Neural cell (in vitro differentiated cells): Measurements from ENCODE around the gene LY6G5C. TPM values are rescaled to one million over a fixed set of nuclear protein-coding genes. Genes with fewer than 3 reads are reported as not detected.

Experiments
- H2AFZ ChIP-seq: fragments of 200-600, 300-800 bp; sonication (generic), shearing (Covaris generic); 2 replicates; pipeline ENCODE4 v1.6.0; 2014; ENCODE audit warnings: low read depth, mild to moderate bottlenecking, antibody characterized with exemption, low read length, moderate library complexity
- H3F3A ChIP-seq: fragments of 200-600 bp; shearing (Covaris generic); 2 replicates; pipeline ENCODE4 v1.6.1; 2016; ENCODE audit warnings: mild to moderate bottlenecking, moderate library complexity, mixed read lengths, antibody characterized with exemption, low read length; ENCODE audit not compliant: insufficient read depth, poor library complexity, severe bottlenecking
- H3K27ac ChIP-seq: fragments of 200-600, 300-800 bp; sonication (generic), shearing (Covaris generic); 2 replicates; pipeline ENCODE4 v1.5.1; 2014; ENCODE audit warnings: mild to moderate bottlenecking, low read length, moderate library complexity
- H3K27me3 ChIP-seq: fragments of 300-800, 200-600 bp; sonication (generic), shearing (Covaris generic); 2 replicates; pipeline ENCODE4 v1.6.0; 2014; ENCODE audit warnings: mild to moderate bottlenecking, low read depth, low read length, moderate library complexity; ENCODE audit not compliant: insufficient read depth
- H3K36me3 ChIP-seq: fragments of 300-800, 200-600 bp; sonication (generic), shearing (Covaris generic); 2 replicates; pipeline ENCODE4 v1.5.1; 2014; ENCODE audit warnings: mild to moderate bottlenecking, antibody characterized with exemption, low read length, moderate library complexity; ENCODE audit not compliant: insufficient read depth
- H3K4me2 ChIP-seq: fragments of 300-800, 200-600 bp; sonication (generic), shearing (Covaris generic); 2 replicates; pipeline ENCODE4 v1.6.0; 2014; ENCODE audit warnings: mild to moderate bottlenecking, low read length
- H3K4me3 ChIP-seq: fragments of 300-800, 200-600 bp; sonication (generic), shearing (Covaris generic); 2 replicates; pipeline ENCODE4 v1.5.1; 2014; ENCODE audit warnings: mild to moderate bottlenecking, low read length, moderate library complexity
- H3K79me2 ChIP-seq: fragments of 200-600 bp; shearing (Covaris generic); replicated peaks from 2 replicates; pipeline ENCODE4 v1.6.0; 2014; ENCODE audit warnings: mild to moderate bottlenecking, low read length, moderate library complexity; ENCODE audit not compliant: insufficient read depth
- H3K9ac ChIP-seq: fragments of 300-800, 200-600 bp; sonication (generic), shearing (Covaris generic); 2 replicates; pipeline ENCODE4 v1.6.1; 2016; ENCODE audit warnings: mild to moderate bottlenecking, low read length, mixed read lengths
- H3K9me2 ChIP-seq: fragments of 200-600 bp; shearing (Covaris generic); 2 replicates; pipeline ENCODE4 v1.6.1; 2016; ENCODE audit warnings: mild to moderate bottlenecking, low read length, mixed read lengths; ENCODE audit not compliant: insufficient read depth
- H3K9me3 ChIP-seq: fragments of 200-600, 300-800 bp; sonication (generic), shearing (Covaris generic); 2 replicates; pipeline ENCODE4 v1.6.1; 2016; ENCODE audit warnings: mild to moderate bottlenecking, mixed run types, low read length, moderate library complexity, mixed read lengths
- H4K20me1 ChIP-seq: fragments of 200-600 bp; shearing (Covaris generic); 2 replicates; pipeline ENCODE4 v1.6.1; 2016; ENCODE audit warnings: mild to moderate bottlenecking, mixed run types; ENCODE audit not compliant: insufficient read depth
- EP300 ChIP-seq: fragments of 450-650 bp; conservative IDR thresholded peaks from 2 replicates; pipeline ENCODE4 v1.6.1; 2014; ENCODE audit warnings: antibody characterized with exemption, mild to moderate bottlenecking, moderate library complexity; ENCODE audit not compliant: poor library complexity, severe bottlenecking
- EZH2 ChIP-seq: fragments of 200-600, 300-800 bp; shearing (Covaris generic), sonication (generic); IDR thresholded peaks from 2 replicates; pipeline ENCODE4 v1.6.1; 2014; ENCODE audit warnings: antibody characterized with exemption, low read length, borderline replicate concordance, mild to moderate bottlenecking; ENCODE audit not compliant: insufficient read depth, poor library complexity, severe bottlenecking
- MXI1 ChIP-seq: fragments of 450-650 bp; conservative IDR thresholded peaks from 2 replicates; pipeline ENCODE4 v1.6.1; 2014; ENCODE audit warnings: antibody characterized with exemption, mild to moderate bottlenecking; ENCODE audit not compliant: poor library complexity, severe bottlenecking
- POLR2AphosphoS5 ChIP-seq: IDR thresholded peaks from 2 replicates; pipeline ENCODE4 v1.6.1; 2012
- RAD21 ChIP-seq: fragments of 450-650 bp; conservative IDR thresholded peaks from 2 replicates; pipeline ENCODE4 v1.6.1; 2014; ENCODE audit warnings: antibody characterized with exemption, mild to moderate bottlenecking, moderate library complexity
- SMC3 ChIP-seq: fragments of 450-650 bp; conservative IDR thresholded peaks from 2 replicates; pipeline ENCODE4 v1.6.1; 2014; ENCODE audit warnings: antibody characterized with exemption, mild to moderate bottlenecking, moderate library complexity; ENCODE audit not compliant: poor library complexity
- TAF1 ChIP-seq: IDR thresholded peaks from 2 replicates; pipeline ENCODE4 v1.6.1; 2012; ENCODE audit warnings: low read depth
- polyA plus RNA-seq: library from polyadenylated mRNA; depleted of rRNA; stranded (reverse); fragments of >200 nt; gene quantifications from 2 replicates; pipeline ENCODE4 v1.2.3, GENCODE V29; 2014
- TF ChIP-seq, protein P1 (sequence below): IDR thresholded peaks from 2 replicates; pipeline ENCODE4 v1.6.1; 2012; ENCODE audit warnings: borderline replicate concordance
- TF ChIP-seq, protein P2 (sequence below): fragments of 450-650 bp; IDR thresholded peaks from 2 replicates; pipeline ENCODE4 v1.5.1; 2014; ENCODE audit warnings: antibody characterized with exemption, mild to moderate bottlenecking, moderate library complexity; ENCODE audit not compliant: poor library complexity, severe bottlenecking

The LY6G5C gene
- polyA plus RNA-seq, 1 donor from 2014 or later, result 13.4 TPM

GRCh38 chr6:31657406-31658157 is 23.3 kb downstream of the LY6G5C start:
- Histone ChIP-seq H3K27ac (no peak overlapping the region), H3K79me2 (peaks cover 21% of the 10 kb centered on the region)

GRCh38 chr6:31655349-31656237 is 25.3 kb downstream of the LY6G5C start, which contains the start of gene APOM:
APOM (plus strand) TSS chr6:31655894; CDS start chr6:31655967, 73 bp downstream.
- Histone ChIP-seq H3F3A (peaks cover 3% of the 10 kb centered on the region), H3K9me3 (no peaks in the 10 kb centered on the region), H3K79me2 (peaks cover 26% of the 10 kb centered on the region), H3K27ac (no peak within 1 kb of the TSS), H3K9ac (no peak within 1 kb of the TSS), H3K36me3 (no peaks in the 10 kb centered on the region), H3K9me2 (no peaks in the 10 kb centered on the region), H3K4me2 (no peak within 1 kb of the TSS), H3K4me3 (no peak within 1 kb of the TSS), H4K20me1 (no peaks in the 10 kb centered on the region), H3K27me3 (no peaks in the 10 kb centered on the region), H2AFZ (no peak within 1 kb of the TSS)
- TF ChIP-seq RAD21 (no peak), MXI1 (no peak), POLR2AphosphoS5 (no peak), SMC3 (no peak), EP300 (no peak), EZH2 (no peak), TAF1 (no peak)
- TF ChIP-seq, protein P1, sequence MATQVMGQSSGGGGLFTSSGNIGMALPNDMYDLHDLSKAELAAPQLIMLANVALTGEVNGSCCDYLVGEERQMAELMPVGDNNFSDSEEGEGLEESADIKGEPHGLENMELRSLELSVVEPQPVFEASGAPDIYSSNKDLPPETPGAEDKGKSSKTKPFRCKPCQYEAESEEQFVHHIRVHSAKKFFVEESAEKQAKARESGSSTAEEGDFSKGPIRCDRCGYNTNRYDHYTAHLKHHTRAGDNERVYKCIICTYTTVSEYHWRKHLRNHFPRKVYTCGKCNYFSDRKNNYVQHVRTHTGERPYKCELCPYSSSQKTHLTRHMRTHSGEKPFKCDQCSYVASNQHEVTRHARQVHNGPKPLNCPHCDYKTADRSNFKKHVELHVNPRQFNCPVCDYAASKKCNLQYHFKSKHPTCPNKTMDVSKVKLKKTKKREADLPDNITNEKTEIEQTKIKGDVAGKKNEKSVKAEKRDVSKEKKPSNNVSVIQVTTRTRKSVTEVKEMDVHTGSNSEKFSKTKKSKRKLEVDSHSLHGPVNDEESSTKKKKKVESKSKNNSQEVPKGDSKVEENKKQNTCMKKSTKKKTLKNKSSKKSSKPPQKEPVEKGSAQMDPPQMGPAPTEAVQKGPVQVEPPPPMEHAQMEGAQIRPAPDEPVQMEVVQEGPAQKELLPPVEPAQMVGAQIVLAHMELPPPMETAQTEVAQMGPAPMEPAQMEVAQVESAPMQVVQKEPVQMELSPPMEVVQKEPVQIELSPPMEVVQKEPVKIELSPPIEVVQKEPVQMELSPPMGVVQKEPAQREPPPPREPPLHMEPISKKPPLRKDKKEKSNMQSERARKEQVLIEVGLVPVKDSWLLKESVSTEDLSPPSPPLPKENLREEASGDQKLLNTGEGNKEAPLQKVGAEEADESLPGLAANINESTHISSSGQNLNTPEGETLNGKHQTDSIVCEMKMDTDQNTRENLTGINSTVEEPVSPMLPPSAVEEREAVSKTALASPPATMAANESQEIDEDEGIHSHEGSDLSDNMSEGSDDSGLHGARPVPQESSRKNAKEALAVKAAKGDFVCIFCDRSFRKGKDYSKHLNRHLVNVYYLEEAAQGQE, result no peak
- TF ChIP-seq, protein P2, sequence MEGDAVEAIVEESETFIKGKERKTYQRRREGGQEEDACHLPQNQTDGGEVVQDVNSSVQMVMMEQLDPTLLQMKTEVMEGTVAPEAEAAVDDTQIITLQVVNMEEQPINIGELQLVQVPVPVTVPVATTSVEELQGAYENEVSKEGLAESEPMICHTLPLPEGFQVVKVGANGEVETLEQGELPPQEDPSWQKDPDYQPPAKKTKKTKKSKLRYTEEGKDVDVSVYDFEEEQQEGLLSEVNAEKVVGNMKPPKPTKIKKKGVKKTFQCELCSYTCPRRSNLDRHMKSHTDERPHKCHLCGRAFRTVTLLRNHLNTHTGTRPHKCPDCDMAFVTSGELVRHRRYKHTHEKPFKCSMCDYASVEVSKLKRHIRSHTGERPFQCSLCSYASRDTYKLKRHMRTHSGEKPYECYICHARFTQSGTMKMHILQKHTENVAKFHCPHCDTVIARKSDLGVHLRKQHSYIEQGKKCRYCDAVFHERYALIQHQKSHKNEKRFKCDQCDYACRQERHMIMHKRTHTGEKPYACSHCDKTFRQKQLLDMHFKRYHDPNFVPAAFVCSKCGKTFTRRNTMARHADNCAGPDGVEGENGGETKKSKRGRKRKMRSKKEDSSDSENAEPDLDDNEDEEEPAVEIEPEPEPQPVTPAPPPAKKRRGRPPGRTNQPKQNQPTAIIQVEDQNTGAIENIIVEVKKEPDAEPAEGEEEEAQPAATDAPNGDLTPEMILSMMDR, result no peak

More at GRCh38 chr6:31657406-31658157, 23.3 kb downstream of the LY6G5C start:
- peak overlapping the region; percentile 29 for H3K4me3 ChIP-seq
- H3K9me3 ChIP-seq, result no peaks in the 10 kb centered on the region
- H3K4me2 ChIP-seq, result no peak overlapping the region
- no peaks in the 10 kb centered on the region for H3K36me3 ChIP-seq
- no peak overlapping the region for H2AFZ ChIP-seq
- H3F3A ChIP-seq, result peaks cover 3% of the 10 kb centered on the region
- H4K20me1 ChIP-seq, result no peaks in the 10 kb centered on the region
- no peaks in the 10 kb centered on the region for H3K9me2 ChIP-seq
- H3K27me3 ChIP-seq, result no peaks in the 10 kb centered on the region
- no peak for TF ChIP-seq SMC3
- TF ChIP-seq, protein P2, result no peak
- TF ChIP-seq EP300, result no peak
- no peak for TF ChIP-seq RAD21
- no peak for TF ChIP-seq EZH2
- TF ChIP-seq POLR2AphosphoS5, result no peak
- TF ChIP-seq TAF1, result no peak
- no peak overlapping the region for H3K9ac ChIP-seq
